OCI-LY7 (cell line): Measurements from ENCODE around the gene NEK11.

Experiments
- CTCF ChIP-seq: fragments of 200-600 bp; sonication (generic); conservative IDR thresholded peaks from 2 replicates; pipeline ENCODE4 v1.5.1; 2014; ENCODE audit warnings: mild to moderate bottlenecking, antibody characterized with exemption, low read length, moderate library complexity, mixed read lengths
- EZH2phosphoT487 ChIP-seq: fragments of 200-600 bp; sonication (generic); IDR thresholded peaks from 2 replicates; pipeline ENCODE4 v1.6.1; 2018; ENCODE audit warnings: low read depth, borderline replicate concordance, mild to moderate bottlenecking, mixed run types, antibody characterized with exemption, low read length, moderate library complexity, mixed read lengths

- no peak for TF ChIP-seq CTCF
- no peak for TF ChIP-seq EZH2phosphoT487
Observed at GRCh38 chr3:131169331-131169730, 142.7 kb downstream of the NEK11 start.
